RWPE2 (cell line): ENCODE measurements around the gene NCAN.

Experiments used
- ATAC-seq: fragments of 200-7000 bp; cut with Tn5 transposase; 3 replicates; pipeline ENCODE4 v1.9.1; 2021; ENCODE audit warnings: low read depth
- DNase-seq: peaks from one replicate; pipeline ENCODE4 v3.0.0-alpha.2; 2020; ENCODE audit warnings: low spot score
- H3K27ac ChIP-seq: fragments of 450-650 bp; 2 replicates; pipeline ENCODE4 v1.5.1; 2017; ENCODE audit warnings: mild to moderate bottlenecking; ENCODE audit not compliant: poor library complexity, severe bottlenecking
- H3K27me3 ChIP-seq: fragments of 250-450 bp; sonication (Bioruptor Pico); 2 replicates; pipeline ENCODE4 v1.5.1; 2021; ENCODE audit warnings: mild to moderate bottlenecking, moderate library complexity; ENCODE audit not compliant: insufficient read depth, poor library complexity, severe bottlenecking
- H3K36me3 ChIP-seq: fragments of 250-450 bp; sonication (Bioruptor Pico); 2 replicates; pipeline ENCODE4 v1.5.1; 2020; ENCODE audit warnings: low read depth, mild to moderate bottlenecking, moderate library complexity
- H3K4me1 ChIP-seq: fragments of 250-450 bp; sonication (Bioruptor Pico); 2 replicates; pipeline ENCODE4 v1.5.1; 2021; ENCODE audit warnings: mild to moderate bottlenecking, moderate library complexity; ENCODE audit not compliant: insufficient read depth, poor library complexity, severe bottlenecking
- H3K4me3 ChIP-seq: fragments of 250-450 bp; sonication (Bioruptor Pico); 2 replicates; pipeline ENCODE4 v1.5.1; 2021; ENCODE audit warnings: mild to moderate bottlenecking, moderate library complexity; ENCODE audit not compliant: severe bottlenecking
- H3K9me3 ChIP-seq: fragments of 250-450 bp; sonication (Bioruptor Pico); 2 replicates; pipeline ENCODE4 v1.5.1; 2021; ENCODE audit warnings: mild to moderate bottlenecking, moderate library complexity; ENCODE audit not compliant: severe bottlenecking
- CTCF ChIP-seq: fragments of 450-650 bp; IDR thresholded peaks from one replicate; pipeline ENCODE4 v1.5.1; 2017; ENCODE audit warnings: mild to moderate bottlenecking, moderate library complexity; ENCODE audit not compliant: poor library complexity, severe bottlenecking

The NCAN gene

GRCh38 chr19:19270749-19271571 lies 59.2 kb downstream of the NCAN start:
- no peak for DNase-seq
- no peak for ATAC-seq

GRCh38 chr19:19271828-19272599 lies 60.3 kb downstream of the NCAN start:
- Histone ChIP-seq H3K4me3 (no peak overlapping the region), H3K9me3 (no peaks in the 10 kb centered on the region), H3K36me3 (no peaks in the 10 kb centered on the region), H3K4me1 (no peaks in the 10 kb centered on the region), H3K27ac (no peak overlapping the region), H3K27me3 (peaks cover 3% of the 10 kb centered on the region)
- no peak for TF ChIP-seq CTCF
- DNase-seq: no peak
- ATAC-seq: no peak

More at GRCh38 chr19:19270749-19271571, 59.2 kb downstream of the NCAN start:
- Histone ChIP-seq H3K4me1 (no peaks in the 10 kb centered on the region), H3K27ac (no peak overlapping the region), H3K36me3 (no peaks in the 10 kb centered on the region), H3K4me3 (no peak overlapping the region), H3K27me3 (peaks cover 3% of the 10 kb centered on the region), H3K9me3 (no peaks in the 10 kb centered on the region)
- TF ChIP-seq CTCF: no peak

GRCh38 chr19:19274146-19274545 lies 62.4 kb downstream of the NCAN start:
- DNase-seq (no peak), ATAC-seq (no peak)
- Histone ChIP-seq H3K4me3 (no peak overlapping the region), H3K27ac (no peak overlapping the region), H3K36me3 (peaks cover 6% of the 10 kb centered on the region; the same call in 1 of the 2 replicates), H3K9me3 (no peaks in the 10 kb centered on the region), H3K27me3 (peaks cover 3% of the 10 kb centered on the region), H3K4me1 (no peaks in the 10 kb centered on the region)
- TF ChIP-seq CTCF: no peak

GRCh38 chr19:19274716-19275565 lies 63.2 kb downstream of the NCAN start:
- TF ChIP-seq CTCF: no peak
- no peaks in the 10 kb centered on the region for H3K4me1 ChIP-seq
- H3K27ac ChIP-seq: no peak overlapping the region
- H3K9me3 ChIP-seq: no peaks in the 10 kb centered on the region
- no peak; the same call in 2 of the 3 replicates for ATAC-seq
- peaks cover 3% of the 10 kb centered on the region for H3K27me3 ChIP-seq
- peaks cover 6% of the 10 kb centered on the region; the same call in 1 of the 2 replicates for H3K36me3 ChIP-seq
- DNase-seq: no peak
- no peak overlapping the region for H3K4me3 ChIP-seq
